Activated B cell treated with CpG ODN at 0.5 μM for 24 hours (primary cell): ENCODE results near the gene DEPP1. TPM values are rescaled to one million over a fixed set of nuclear protein-coding genes. Genes with fewer than 3 reads are reported as not detected.
A peak's percentile ranks its signal among the peaks of the same experiment; 100 is the strongest.

Experiments used
- ATAC-seq: fragments of 200-7000 bp; cut with Tn5 transposase; one replicate; pipeline ENCODE4 v1.10.0; 2021; ENCODE audit warnings: low read depth, mild to moderate bottlenecking, moderate library complexity
- CTCF ChIA-PET: fragments of 350-600 bp; sonication (Branson Sonifier 250); formaldehyde crosslinking; loops from one replicate; lab custom pipeline; 2021; ENCODE audit warnings: antibody characterized with exemption; lab: Charles Lee
- POLR2A ChIA-PET: fragments of 350-600 bp; sonication (Branson Sonifier 250); formaldehyde crosslinking; loops from one replicate; lab custom pipeline; 2021; ENCODE audit warnings: antibody characterized with exemption; lab: Charles Lee
- DNase-seq: peaks from one replicate; pipeline ENCODE4 v3.0.0; 2022
- H3K27ac Mint-ChIP-seq: one replicate; pipeline ENCODE4 v1.8.0; 2020; ENCODE audit warnings: mixed read lengths
- H3K27me3 Mint-ChIP-seq: one replicate; pipeline ENCODE4 v1.8.0; 2021; ENCODE audit warnings: mixed read lengths
- H3K36me3 Mint-ChIP-seq: one replicate; pipeline ENCODE4 v1.8.0; 2021; ENCODE audit warnings: low read depth, mixed read lengths
- H3K4me1 Mint-ChIP-seq: one replicate; pipeline ENCODE4 v1.8.0; 2021; ENCODE audit warnings: mixed read lengths
- H3K4me3 Mint-ChIP-seq: one replicate; pipeline ENCODE4 v1.8.0; 2020; ENCODE audit warnings: mild to moderate bottlenecking, mixed read lengths
- H3K9me3 Mint-ChIP-seq: one replicate; pipeline ENCODE4 v1.8.0; 2020; ENCODE audit warnings: mixed read lengths
- CTCF ChIP-seq: fragments of 200-600 bp; IDR thresholded peaks from one replicate; pipeline ENCODE4 v1.8.0; 2022; ENCODE audit warnings: antibody characterized with exemption, mild to moderate bottlenecking
- intact Hi-C: fragments of 100-400 bp; cut with micrococcal nuclease; formaldehyde crosslinking; loops from one replicate; pipeline ENCODE4 v1.15.1; 2024
- total RNA-seq: library from RNA; stranded (reverse); gene quantifications from 2 replicates; pipeline ENCODE4 v1.2.3, GENCODE V29; 2022

The DEPP1 gene
- total RNA-seq, 1 donor from 2014 or later: 0.11 TPM

- intact Hi-C loops: no loop called here
- DNase-seq: no peak
Measured at GRCh38 chr10:44970812-44971395, 7.7 kb downstream of the DEPP1 start.

GRCh38 chr10:44969854-44970253 lies 8.8 kb downstream of the DEPP1 start:
- intact Hi-C loops: loop anchor here (5.0 kb wide), 1 partner anchor 1057 kb away; no protein-coding TSS in a partner anchor
- CTCF ChIA-PET: interaction anchor here (0.7 kb wide), 1 partner anchor 37 kb away, joined by 3 read pairs; no protein-coding TSS in a partner anchor
- Mint-ChIP-seq H3K36me3 (no peaks in the 10 kb centered on the region), H3K4me3 (no peak overlapping the region), H3K9me3 (no peaks in the 10 kb centered on the region), H3K27me3 (no peaks in the 10 kb centered on the region), H3K4me1 (peaks cover 69% of the 10 kb centered on the region), H3K27ac (no peak overlapping the region)
- POLR2A ChIA-PET: interaction anchor here (0.9 kb wide), 1 partner anchor 11 kb away, joined by 3 read pairs; the partner anchor contains the start of gene RASSF4
- DNase-seq (no peak), ATAC-seq (no peak)
- TF ChIP-seq CTCF: no peak

More at GRCh38 chr10:44970812-44971395, 7.7 kb downstream of the DEPP1 start:
- Mint-ChIP-seq H3K27ac (peak overlapping the region; percentile 37), H3K9me3 (no peaks in the 10 kb centered on the region), H3K4me1 (peaks cover 59% of the 10 kb centered on the region), H3K4me3 (no peak overlapping the region), H3K27me3 (no peaks in the 10 kb centered on the region), H3K36me3 (no peaks in the 10 kb centered on the region)
- ATAC-seq: no peak
- no peak for TF ChIP-seq CTCF
- ChIA-PET POLR2A (interaction anchor here (0.9 kb wide), 1 partner anchor 12 kb away, joined by 3 read pairs; the partner anchor contains the start of gene RASSF4), CTCF (no interaction called here)

GRCh38 chr10:44968500-44969400 lies 9.9 kb downstream of the DEPP1 start:
- no peak for ATAC-seq

GRCh38 chr10:44968091-44968490 lies 10.5 kb downstream of the DEPP1 start:
- CTCF ChIA-PET: interaction anchor here (1.3 to 9.5 kb wide), 2 partner anchors 8 to 35 kb away, joined by 3 to 60 read pairs; no protein-coding TSS in a partner anchor
- H3K4me3 Mint-ChIP-seq: no peak overlapping the region
- intact Hi-C loops: loop anchor here (5.0 kb wide), 1 partner anchor 1059 kb away; no protein-coding TSS in a partner anchor
- ATAC-seq: peak; percentile 60
- no peaks in the 10 kb centered on the region for H3K9me3 Mint-ChIP-seq
- H3K36me3 Mint-ChIP-seq: no peaks in the 10 kb centered on the region
- H3K27ac Mint-ChIP-seq: peak overlapping the region; percentile 12
- no peak for DNase-seq
- H3K27me3 Mint-ChIP-seq: no peaks in the 10 kb centered on the region
- peaks cover 70% of the 10 kb centered on the region for H3K4me1 Mint-ChIP-seq
- TF ChIP-seq CTCF: no peak
- POLR2A ChIA-PET: interaction anchor here (1.5 to 3.1 kb wide), 2 partner anchors 9 to 35 kb away, joined by 10 to 12 read pairs; partner anchors contain the start of gene RASSF4

More at GRCh38 chr10:44968500-44969400, 9.9 kb downstream of the DEPP1 start:
- H3K36me3 Mint-ChIP-seq: no peaks in the 10 kb centered on the region
- H3K4me1 Mint-ChIP-seq: peaks cover 70% of the 10 kb centered on the region
- H3K4me3 Mint-ChIP-seq: no peak overlapping the region
- ChIA-PET POLR2A (interaction anchor here (1.5 to 3.1 kb wide), 2 partner anchors 9 to 36 kb away, joined by 10 to 12 read pairs; partner anchors contain the start of gene RASSF4), CTCF (interaction anchor here (9.5 kb wide), 1 partner anchor 36 kb away, joined by 60 read pairs; no protein-coding TSS in a partner anchor)
- TF ChIP-seq CTCF: no peak
- H3K9me3 Mint-ChIP-seq: no peaks in the 10 kb centered on the region
- no peaks in the 10 kb centered on the region for H3K27me3 Mint-ChIP-seq
- intact Hi-C loops: loop anchor here (5.0 kb wide), 1 partner anchor 1059 kb away; no protein-coding TSS in a partner anchor
- DNase-seq: no peak
- H3K27ac Mint-ChIP-seq: no peak overlapping the region
